ENCODE results near the gene PHACTR2.
"Not testable (repeated sequence)": the region's sequence is repeated elsewhere in the genome, so short reads cannot be mapped to it uniquely, and the experiment has no call there.

The PHACTR2 gene

DNA sequence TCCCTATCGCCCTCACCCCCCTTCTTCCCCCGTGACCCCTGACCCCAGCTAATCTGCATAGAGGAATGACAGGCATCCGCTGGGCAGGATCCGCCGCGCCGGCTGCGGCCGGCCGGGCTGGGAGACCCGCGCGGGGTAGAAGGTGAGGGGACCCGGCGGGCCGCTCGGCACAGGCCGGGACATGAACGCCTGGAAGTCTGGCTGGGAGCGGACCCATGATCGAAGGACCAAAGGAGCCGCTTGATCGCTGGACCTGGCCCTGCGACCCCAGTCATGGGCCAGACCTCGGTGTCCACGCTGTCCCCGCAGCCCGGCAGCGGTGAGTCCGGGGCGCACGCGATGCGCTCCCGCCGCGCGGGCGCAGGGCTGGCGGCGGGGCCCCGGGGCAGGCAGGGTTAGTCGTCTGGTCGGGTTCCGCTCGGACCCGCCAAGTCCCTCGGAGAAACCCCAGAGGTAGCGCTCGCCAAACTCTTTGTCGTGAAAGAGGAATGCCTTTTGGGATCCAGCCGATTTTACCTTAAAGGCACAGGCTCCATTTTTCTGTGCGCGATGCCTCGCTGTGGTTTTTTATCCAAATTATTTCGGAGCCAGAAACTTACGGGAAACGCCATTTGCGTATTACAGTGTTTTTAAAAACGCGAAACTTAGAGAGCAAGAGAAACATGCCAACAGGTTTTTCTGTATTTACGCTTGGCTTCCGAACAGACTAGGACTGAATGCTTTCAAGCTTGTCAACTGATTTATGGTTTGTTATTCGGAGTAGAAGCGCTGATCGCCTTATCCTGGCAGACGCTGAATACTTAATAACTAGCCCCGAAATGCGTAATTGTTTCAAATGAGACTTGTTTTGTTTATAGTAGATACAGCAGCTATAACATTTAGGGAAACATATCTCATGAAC, at the start of gene PHACTR2:
Gene PHACTR2 (plus strand): TSS at position 75 of the 901 bp plus-strand sequence. CDS start 199 bp downstream, at position 274.
- peak; percentile 90 for FAIRE-seq

DNA sequence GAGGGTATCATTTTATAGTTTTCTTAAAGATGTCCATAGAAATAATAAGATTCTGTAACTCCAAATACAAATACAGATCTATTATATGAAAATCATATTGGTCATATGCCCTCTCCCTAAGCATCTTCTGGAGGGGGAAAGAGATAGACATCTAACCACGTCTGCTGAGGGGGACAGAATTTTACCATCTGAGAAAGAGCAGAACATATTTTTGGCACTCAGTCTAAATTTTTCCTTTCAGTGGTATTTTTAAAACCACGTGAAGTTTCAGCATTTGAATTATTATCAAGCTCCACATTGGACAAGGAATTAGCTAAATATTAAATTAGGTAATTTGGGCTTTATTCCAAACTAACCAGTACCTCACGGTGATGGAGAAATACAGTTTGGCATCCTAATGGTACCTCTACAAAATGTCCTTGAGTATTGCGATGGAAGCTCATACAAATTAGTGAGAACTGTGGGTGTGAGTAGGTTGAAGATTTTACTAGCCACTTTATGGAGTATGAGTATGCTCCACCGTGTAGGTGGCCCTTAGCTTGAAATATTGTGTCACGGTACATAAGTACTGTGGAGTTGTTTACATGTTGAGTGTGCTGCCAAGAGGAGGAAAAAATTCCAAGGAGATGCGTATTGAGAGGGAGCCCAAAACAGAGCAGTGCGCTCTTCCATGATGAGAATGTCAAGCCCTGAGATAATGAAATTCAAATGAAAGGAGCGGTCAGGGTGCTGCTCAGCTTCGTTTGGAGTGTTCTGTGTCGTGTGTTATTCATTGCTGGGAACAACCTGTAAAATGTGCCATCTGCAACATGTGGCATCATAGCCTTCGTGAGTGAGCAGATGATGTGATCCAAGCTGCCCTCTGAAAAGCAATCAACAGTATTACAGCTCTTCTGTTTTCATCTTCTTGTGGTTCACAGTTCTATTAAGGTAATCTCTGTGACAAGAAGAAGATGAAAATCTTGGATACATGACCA, 48.4 kb upstream of the PHACTR2 start:
- FAIRE-seq, result no peak

GRCh38 chr6:143631196-143631595, 46.6 kb upstream of the PHACTR2 start:
- FAIRE-seq, result not testable (repeated sequence)

DNA sequence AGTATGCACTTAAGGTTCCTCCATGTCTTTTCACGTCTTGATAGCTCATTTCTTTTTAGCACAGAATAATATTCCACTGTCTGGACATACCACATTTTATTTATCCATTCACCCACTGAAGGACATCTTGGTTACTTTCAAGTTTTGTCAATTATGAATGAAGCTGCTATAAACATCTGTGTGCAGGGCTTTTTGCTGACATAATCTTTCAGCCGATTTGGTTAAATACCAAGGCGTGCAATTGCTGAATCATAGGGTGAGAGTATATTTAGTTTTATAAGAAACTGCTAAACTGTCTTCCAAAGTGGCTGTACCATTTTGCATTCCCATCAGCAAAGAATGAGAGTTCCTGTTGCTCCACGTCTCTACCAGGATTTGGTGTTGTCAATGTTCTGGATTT, 44.9 kb upstream of the PHACTR2 start:
- no peak for FAIRE-seq

GRCh38 chr6:143634486-143634885, 43.3 kb upstream of the PHACTR2 start:
- no peak for FAIRE-seq

GRCh38 chr6:143637691-143638090, 40.1 kb upstream of the PHACTR2 start:
- no peak for FAIRE-seq

- FAIRE-seq, result no peak
Observed at GRCh38 chr6:143642403-143642802, 35.4 kb upstream of the PHACTR2 start.

DNA sequence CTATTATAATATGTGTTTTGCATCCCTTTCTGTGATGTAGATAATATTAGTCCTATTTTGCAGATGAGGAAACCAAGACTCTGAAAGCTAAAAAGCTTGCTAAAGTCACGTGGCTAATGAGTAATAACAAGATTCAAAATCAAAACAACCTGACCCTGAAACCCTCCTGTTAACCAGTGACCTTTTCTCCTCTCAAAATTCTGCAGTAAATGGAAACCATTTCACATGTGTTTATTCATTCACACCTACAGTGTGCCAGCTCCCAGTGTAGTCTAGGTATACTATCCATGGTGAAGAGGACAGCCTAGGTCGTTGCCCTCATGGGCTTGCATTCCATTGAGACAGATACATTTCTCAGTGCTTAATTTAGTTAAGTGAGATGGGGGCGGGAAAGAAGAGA, 30.6 kb upstream of the PHACTR2 start:
- no peak for FAIRE-seq

- no peak for FAIRE-seq
Observed at GRCh38 chr6:143647732-143648131, 30.0 kb upstream of the PHACTR2 start.

- FAIRE-seq, result not testable (repeated sequence)
Observed at GRCh38 chr6:143649319-143649718, 28.4 kb upstream of the PHACTR2 start.

DNA sequence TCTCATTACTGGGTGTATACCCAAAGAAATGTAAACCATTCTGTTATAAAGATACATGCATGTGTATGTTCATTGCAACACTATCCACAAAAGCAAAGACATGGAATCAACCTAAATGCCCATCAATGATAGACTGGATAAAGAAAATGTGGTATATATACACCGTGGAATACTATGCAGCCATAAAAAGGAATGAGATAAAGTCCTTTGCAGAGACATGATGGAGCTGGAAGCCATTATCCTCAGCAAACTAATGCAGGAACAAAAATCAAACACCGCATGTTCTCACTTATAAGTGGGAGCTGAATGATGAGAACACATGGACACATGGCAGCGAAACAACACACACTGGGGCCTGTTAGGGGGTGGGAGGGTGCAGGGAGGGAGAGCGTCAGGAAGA, 26.4 kb upstream of the PHACTR2 start:
- not testable (repeated sequence) for FAIRE-seq

DNA sequence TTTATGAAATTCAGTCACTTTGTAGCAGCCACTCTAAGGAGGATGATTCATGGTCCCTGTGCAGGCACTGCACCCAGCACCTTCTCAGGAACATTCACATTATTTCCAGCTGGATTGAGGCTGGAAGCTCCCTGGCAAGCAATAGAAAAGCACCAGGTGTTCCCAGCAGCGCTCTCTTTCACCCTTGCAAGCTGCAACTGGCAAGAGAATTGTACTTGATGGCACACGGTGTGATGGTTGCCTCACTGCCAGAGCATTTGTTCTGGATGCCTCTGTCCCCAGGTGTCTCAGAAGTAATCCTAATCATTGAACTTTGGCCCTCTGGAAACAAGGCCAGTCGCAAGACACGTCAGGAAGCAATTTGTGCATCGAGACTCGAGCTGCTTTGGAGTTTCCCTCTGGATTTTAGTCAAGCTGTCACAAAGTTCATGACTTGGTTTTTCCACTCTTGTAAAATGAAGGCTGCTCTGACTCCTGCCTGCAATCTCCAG, 24.9 kb upstream of the PHACTR2 start:
- no peak for FAIRE-seq

DNA sequence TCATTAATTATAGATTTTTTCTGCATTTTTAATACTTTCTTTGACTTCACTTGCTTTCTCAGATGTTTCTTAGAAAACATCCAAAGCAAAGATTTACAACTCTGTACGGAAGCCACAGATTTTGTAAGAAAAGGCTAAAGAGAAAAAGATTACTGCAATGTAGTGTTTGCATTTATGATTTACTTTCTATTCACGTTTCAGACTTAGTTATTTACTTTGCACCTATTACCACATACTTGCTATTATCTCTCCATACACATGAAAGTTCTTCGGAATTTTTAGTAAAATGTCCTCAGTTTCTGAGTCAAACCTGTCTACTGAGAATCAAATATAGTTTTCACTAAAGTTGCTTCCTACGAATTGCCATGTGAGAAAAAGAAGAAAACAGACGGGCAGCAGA, 22.2 kb upstream of the PHACTR2 start:
- no peak for FAIRE-seq

DNA sequence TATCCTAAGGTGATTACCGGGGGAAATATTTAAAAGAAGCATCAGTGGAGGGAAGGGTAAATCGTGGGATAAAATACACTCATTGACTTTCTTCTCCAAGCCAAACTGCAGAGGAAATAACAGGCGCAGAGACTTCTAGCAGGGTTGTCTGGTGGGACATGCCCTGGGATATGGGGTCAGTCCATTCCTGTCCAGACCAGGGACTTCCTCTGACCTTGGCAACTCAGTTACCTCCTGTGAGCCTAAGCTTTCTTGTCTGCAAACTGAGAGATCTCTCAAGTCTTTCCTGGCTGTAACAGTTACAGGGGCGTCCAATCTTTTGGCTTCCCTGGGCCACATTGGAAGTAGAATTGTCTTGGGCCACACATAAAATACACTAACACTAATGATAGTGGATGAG, 21.7 kb upstream of the PHACTR2 start:
- FAIRE-seq, result no peak

GRCh38 chr6:143657809-143658208, 20.0 kb upstream of the PHACTR2 start:
- FAIRE-seq, result no peak

DNA sequence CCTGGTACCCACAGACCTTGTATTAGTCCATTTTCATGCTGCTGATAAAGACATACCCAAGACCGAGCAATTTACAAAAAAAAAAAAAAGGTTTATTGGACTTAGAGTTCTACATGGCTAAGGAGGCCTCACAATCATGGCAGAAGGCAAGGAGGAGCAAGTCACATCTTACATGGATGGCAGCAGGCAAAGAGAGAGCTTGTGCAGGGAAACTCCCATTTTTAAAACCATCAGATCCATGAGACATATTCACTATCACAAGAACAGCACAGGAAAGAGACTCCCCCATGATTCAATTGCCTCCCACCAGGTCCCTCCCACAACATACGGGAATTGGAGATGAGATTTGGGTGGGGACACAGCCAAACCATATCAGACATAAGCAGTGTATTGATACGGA, 17.6 kb upstream of the PHACTR2 start:
- FAIRE-seq, result not testable (repeated sequence)

DNA sequence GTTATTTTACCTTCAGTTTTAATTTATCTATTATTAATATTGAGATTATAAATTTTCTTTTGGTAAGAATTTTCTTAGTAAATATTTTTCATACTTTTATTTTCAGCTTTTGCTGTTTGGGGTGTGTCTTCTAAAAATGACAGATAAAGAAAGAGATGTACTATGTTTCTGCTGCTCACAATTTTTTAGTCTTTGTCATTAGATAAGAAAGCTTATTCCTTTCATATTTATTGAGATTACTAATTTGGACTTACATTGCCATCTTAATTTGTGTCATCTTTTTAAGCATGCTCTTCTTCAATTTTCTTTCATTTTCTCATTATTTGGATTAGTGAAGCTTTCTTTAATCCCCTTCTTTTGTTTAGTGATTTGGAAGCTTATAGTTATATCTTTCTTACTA, 13.6 kb upstream of the PHACTR2 start:
- FAIRE-seq, result peak; percentile 89

GRCh38 chr6:143666007-143666406, 11.8 kb upstream of the PHACTR2 start:
- FAIRE-seq, result not testable (repeated sequence)

GRCh38 chr6:143669483-143669882, 8.3 kb upstream of the PHACTR2 start:
- FAIRE-seq, result not testable (repeated sequence)

DNA sequence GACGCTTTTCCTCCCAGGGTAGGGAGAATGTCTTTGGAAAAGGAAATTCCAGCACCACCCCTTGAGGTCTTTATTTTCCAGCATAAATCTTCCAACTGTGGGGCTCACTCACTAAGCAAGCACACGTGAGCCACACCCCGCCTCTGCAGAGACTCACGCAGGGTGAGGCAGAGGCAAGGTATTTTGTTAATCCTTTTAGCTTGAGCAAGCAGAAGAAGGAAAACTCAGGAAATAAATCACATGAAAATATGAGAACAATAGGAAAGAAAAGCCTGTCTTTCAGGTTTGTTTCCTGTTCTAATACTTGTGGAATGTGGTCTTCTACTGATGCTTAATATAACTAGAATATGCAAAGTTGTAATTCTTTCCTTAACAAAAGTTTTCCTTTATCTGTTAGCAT, 4.1 kb upstream of the PHACTR2 start:
- peak; percentile 99 for FAIRE-seq

DNA sequence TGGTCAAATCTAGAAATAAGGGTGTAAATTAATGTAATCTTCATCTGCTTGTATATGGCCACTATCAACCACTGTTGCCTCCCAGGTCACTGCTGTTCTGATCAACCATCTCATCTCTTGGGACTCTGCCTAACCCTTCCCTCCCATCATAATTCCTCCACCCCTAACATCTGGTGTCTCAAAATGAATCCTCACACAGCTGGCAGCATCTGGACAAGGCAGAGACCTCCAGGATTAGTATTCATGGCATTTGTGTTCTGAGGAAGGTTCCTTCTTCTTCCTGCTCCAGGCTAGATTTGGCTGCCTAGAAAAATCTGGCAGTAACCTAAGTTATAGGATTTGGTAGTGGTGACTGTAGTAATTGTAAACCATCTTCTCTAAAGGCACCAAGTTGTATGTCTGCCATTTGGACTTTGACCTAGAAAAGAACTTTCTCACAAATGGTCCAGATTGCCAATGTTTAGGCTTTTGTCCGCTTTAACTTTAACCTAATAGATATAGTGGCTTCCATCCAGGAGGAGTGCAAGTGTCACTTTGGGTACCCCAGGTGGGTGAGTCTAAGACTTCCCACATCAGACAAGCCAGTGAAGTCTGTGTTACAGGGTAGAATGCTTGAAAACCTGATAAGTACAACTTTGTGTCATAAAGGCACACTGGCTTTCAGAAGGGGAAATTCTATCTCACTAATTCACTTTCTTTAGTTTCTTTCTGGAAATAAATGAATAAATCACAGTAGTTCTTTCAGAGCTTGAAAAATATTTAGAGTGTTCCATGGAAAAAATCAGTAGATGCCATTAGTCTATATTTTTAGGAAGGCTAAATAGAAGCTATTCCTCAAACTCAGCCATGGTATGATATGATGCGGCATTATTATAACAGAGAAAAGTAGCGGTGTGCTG, 3.0 kb upstream of the PHACTR2 start:
- no peak for FAIRE-seq

DNA sequence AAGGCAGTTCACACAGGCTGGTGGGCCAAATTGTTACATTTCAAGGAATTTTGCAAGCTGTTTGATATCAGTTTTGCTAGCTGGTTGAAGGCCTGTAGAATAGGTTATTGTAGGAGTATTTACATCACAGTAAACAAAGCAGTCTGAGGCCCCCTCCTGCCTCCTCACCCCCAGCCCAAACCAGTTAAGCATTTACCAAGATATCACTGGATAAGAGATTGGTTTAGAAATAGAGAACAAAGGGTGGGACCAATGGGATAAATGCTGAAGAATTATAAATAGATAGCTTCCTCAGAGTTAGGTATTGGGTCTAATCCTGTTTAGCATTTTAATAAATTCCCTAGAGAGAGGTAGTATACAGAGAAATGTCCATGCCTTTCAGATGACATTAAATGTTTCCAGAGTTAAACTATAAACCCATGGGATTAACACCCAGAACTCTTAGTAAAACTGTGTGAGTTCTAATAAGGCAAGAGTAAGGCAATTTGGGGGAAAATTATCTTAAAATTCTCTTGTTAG, 2.3 kb upstream of the PHACTR2 start:
- peak; percentile 99 for FAIRE-seq

All from G401.6 (cell line).